ENCODE results near the gene C5orf63.

DNA sequence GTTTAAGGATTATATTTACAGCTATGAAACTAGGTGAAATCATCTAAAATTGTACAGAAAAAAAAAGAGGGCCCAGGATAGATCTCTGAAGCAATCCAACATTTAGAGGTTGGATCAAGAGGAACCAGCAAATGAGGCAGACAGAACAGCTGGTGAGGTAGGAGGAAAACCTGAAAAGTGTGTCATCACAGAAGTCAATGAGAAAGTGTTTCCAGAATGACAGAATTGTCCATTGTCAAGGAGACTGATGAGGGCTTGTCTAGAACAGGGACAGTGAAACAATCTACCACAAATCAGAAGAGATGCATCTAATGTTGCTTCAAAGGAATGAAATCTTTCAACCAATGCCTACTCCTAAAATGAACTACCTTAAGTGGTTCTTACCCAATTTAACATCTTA is 6.6 kb downstream of the C5orf63 start:
- TF ChIP-seq, protein P1, sequence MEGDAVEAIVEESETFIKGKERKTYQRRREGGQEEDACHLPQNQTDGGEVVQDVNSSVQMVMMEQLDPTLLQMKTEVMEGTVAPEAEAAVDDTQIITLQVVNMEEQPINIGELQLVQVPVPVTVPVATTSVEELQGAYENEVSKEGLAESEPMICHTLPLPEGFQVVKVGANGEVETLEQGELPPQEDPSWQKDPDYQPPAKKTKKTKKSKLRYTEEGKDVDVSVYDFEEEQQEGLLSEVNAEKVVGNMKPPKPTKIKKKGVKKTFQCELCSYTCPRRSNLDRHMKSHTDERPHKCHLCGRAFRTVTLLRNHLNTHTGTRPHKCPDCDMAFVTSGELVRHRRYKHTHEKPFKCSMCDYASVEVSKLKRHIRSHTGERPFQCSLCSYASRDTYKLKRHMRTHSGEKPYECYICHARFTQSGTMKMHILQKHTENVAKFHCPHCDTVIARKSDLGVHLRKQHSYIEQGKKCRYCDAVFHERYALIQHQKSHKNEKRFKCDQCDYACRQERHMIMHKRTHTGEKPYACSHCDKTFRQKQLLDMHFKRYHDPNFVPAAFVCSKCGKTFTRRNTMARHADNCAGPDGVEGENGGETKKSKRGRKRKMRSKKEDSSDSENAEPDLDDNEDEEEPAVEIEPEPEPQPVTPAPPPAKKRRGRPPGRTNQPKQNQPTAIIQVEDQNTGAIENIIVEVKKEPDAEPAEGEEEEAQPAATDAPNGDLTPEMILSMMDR (IDR thresholded peaks at IDR 0.05; ENCODE audit: low read length) = no peak
- TF ChIP-seq EZH2 (optimal IDR thresholded peaks at IDR 0.05; ENCODE audit: low read depth, low read length) = no peak
